Left colon (tissue), 2 donors: ENCODE results near the gene ZFP28. TPM values are rescaled to one million over a fixed set of nuclear protein-coding genes. Genes with fewer than 3 reads are reported as not detected.
A peak's percentile ranks its signal among the peaks of the same experiment; 100 is the strongest.

Source experiments
- ATAC-seq: fragments of 200-7000 bp; cut with Tn5 transposase; one replicate; pipeline ENCODE4 v1.9.1; 2020; ENCODE audit warnings: mild to moderate bottlenecking, moderate library complexity
- DNase-seq, 2 donors: peaks; one replicate each; pipeline ENCODE4 v3.0.0-alpha.2; 2020
- intact Hi-C, 2 donors: fragments of 100-400 bp; cut with DNase I in 1 of 2; cut with micrococcal nuclease in 1 of 2; formaldehyde crosslinking; loops; one replicate each; pipeline versions ENCODE4 v1.11.2 to v1.14.0; 2022; cut with DNase I, micrococcal nuclease
- long read RNA-seq: library from polyadenylated mRNA; unstranded; transcript quantifications from one replicate; pipeline ENCODE4 v2.0.0, GENCODE V29; 2021
- total RNA-seq, 2 donors: library from RNA; stranded (reverse); fragmentation: NEBNext Ultra II Directional; extraction: Animal tissue kit (Norgen Biotek cat#: 25700); gene quantifications; one replicate each; pipeline ENCODE4 v1.2.1, GENCODE V29; 2021
- donor health status: DM: no; HTN: no; CAD: no.
- donor health status: DM: yes; HTN: yes; CAD: no.

ZFP28 gene
- 1 to 10 TPM in 1 of 2 donors, under 1 TPM in 1; 0.98 to 2.0 TPM for total RNA-seq
- long read RNA-seq, partial matches to known transcripts, result 0 of 2 reads
- long read RNA-seq, other reads (novel, unspliced or antisense), result 2 of 2 reads

GRCh38 chr19:56538761-56539263, at the start of gene ZFP28:
Gene ZFP28 (plus strand): TSS chr19:56538948. CDS start chr19:56539019, 71 bp downstream.
- DNase-seq, result peak; percentile 73 to 80
- ATAC-seq, result peak; percentile 71
- intact Hi-C loops, result no loop called here

GRCh38 chr19:56491399-56491798, 47.3 kb upstream of the ZFP28 start:
- no peak for ATAC-seq
- DNase-seq, result no peak
- intact Hi-C loops, result no loop called here

GRCh38 chr19:56504581-56504980, 34.2 kb upstream of the ZFP28 start:
- ATAC-seq (no peak), DNase-seq (no peak)
- intact Hi-C loops, result no loop called here

GRCh38 chr19:56507446-56508289, 31.1 kb upstream of the ZFP28 start, which contains the start of gene ZNF471:
Gene ZNF471 (plus strand): TSS chr19:56507855. CDS start chr19:56511572, 3,717 bp downstream.
- intact Hi-C loops, result no loop called here
- peak; percentile 97 for DNase-seq

GRCh38 chr19:56508290-56508778, 30.4 kb upstream of the ZFP28 start:
- no peak for DNase-seq
- ATAC-seq, result peak; percentile 19
- intact Hi-C loops, result no loop called here

More at GRCh38 chr19:56507446-56508289, 31.1 kb upstream of the ZFP28 start, which contains the start of gene ZNF471:
- ATAC-seq, result peak; percentile 99

- ATAC-seq (no peak), DNase-seq (no peak)
- intact Hi-C loops, result no loop called here
Measured at GRCh38 chr19:56525214-56525860, 13.4 kb upstream of the ZFP28 start.

- DNase-seq, result no peak
- ATAC-seq, result no peak
- intact Hi-C loops, result no loop called here
Measured at GRCh38 chr19:56537442-56537841, 1.3 kb upstream of the ZFP28 start.

GRCh38 chr19:56538254-56538760, 441 bp upstream of the ZFP28 start:
- peak; percentile 98 for ATAC-seq
- intact Hi-C loops, result no loop called here
- DNase-seq, result peak; percentile 82 to 91

GRCh38 chr19:56543776-56544175, 5.0 kb downstream of the ZFP28 start:
- no peak for DNase-seq
- ATAC-seq, result no peak
- intact Hi-C loops, result no loop called here

GRCh38 chr19:56547535-56547934, 8.8 kb downstream of the ZFP28 start:
- ATAC-seq (no peak), DNase-seq (no peak)
- intact Hi-C loops, result no loop called here

GRCh38 chr19:56554272-56554869, 15.6 kb downstream of the ZFP28 start:
- ATAC-seq (no peak), DNase-seq (no peak)
- intact Hi-C loops, result no loop called here

- ATAC-seq (no peak), DNase-seq (no peak)
- intact Hi-C loops, result no loop called here
Measured at GRCh38 chr19:56562766-56563165, 24.0 kb downstream of the ZFP28 start.

GRCh38 chr19:56566904-56567273, 28.1 kb downstream of the ZFP28 start:
- intact Hi-C loops, result no loop called here
- peak; percentile 55 for ATAC-seq
- peak; percentile 45 to 63 for DNase-seq

GRCh38 chr19:56567274-56568120, 28.7 kb downstream of the ZFP28 start, which contains the start of gene ZNF470:
Gene ZNF470 (plus strand): TSS chr19:56567468. CDS start chr19:56570312, 2,844 bp downstream.
- DNase-seq (peak; percentile 97), ATAC-seq (peak; percentile 98)
- intact Hi-C loops, result no loop called here

GRCh38 chr19:56572589-56572988, 33.8 kb downstream of the ZFP28 start:
- DNase-seq (no peak), ATAC-seq (no peak)
- intact Hi-C loops, result no loop called here

GRCh38 chr19:56573914-56574313, 35.2 kb downstream of the ZFP28 start:
- intact Hi-C loops, result no loop called here
- DNase-seq, result no peak
- ATAC-seq, result no peak

- intact Hi-C loops, result no loop called here
- no peak for ATAC-seq
- no peak for DNase-seq
Measured at GRCh38 chr19:56577719-56578602, 39.2 kb downstream of the ZFP28 start.
